ENCODE measurements around the gene ARHGAP10. TPM values are rescaled to one million over a fixed set of nuclear protein-coding genes. Genes with fewer than 3 reads are reported as not detected.

ARHGAP10 gene
- total RNA-seq, 1 experiment from 2014 or later: 11.7 TPM

DNA sequence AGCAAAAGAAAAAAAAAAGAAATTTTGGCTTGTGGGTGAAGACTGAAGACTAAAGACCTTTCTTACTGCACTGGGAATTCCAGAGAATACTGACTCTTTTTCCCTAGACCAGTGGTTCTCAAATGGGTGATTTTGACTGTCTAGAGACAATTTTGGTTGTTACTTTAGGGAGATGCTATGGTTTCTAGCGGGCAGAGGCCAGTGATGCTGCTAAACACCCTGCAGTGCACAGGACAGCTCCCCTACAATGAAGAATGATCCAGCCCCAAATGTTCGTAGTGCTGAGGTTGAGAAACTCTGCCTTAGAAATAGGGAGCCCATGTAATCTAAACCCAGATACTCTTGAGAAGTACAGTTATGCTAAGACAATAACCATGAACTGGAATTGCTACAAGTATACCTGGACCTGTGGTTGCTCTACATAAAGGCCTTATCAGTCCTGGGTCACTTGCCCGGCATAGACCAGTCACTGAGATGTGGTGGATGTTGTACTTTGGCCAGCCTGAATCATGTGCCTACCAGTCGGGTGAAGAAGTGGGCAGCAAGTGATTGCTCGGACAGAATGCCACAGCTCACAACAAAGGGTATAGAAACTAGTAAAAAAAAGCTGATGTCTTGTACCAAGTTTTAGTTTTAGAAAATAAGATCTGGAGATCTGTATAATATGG, 16.0 kb downstream of the ARHGAP10 start:
- in situ Hi-C loops (cut with HindIII; ENCODE audit: low pct_unique_long_range_greater_than_20kb, low sequenced_read_pairs) (no loop called here), intact Hi-C loops (cut with micrococcal nuclease; ENCODE audit: unreplicated experiment) (no loop called here)
- TF ChIP-seq TCF7L2 (IDR thresholded peaks at IDR 0.05; ENCODE audit: low read depth, low read length) (no peak), POLR2AphosphoS5 (IDR thresholded peaks at IDR 0.05; ENCODE audit: low read depth, low read length) (no peak), SIN3A (IDR thresholded peaks at IDR 0.05; ENCODE audit: borderline replicate concordance, insufficient read depth, low read depth, low read length) (no peak)
- TF ChIP-seq, protein P1, sequence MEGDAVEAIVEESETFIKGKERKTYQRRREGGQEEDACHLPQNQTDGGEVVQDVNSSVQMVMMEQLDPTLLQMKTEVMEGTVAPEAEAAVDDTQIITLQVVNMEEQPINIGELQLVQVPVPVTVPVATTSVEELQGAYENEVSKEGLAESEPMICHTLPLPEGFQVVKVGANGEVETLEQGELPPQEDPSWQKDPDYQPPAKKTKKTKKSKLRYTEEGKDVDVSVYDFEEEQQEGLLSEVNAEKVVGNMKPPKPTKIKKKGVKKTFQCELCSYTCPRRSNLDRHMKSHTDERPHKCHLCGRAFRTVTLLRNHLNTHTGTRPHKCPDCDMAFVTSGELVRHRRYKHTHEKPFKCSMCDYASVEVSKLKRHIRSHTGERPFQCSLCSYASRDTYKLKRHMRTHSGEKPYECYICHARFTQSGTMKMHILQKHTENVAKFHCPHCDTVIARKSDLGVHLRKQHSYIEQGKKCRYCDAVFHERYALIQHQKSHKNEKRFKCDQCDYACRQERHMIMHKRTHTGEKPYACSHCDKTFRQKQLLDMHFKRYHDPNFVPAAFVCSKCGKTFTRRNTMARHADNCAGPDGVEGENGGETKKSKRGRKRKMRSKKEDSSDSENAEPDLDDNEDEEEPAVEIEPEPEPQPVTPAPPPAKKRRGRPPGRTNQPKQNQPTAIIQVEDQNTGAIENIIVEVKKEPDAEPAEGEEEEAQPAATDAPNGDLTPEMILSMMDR (IDR thresholded peaks at IDR 0.05): no peak
- TF ChIP-seq, protein P2, sequence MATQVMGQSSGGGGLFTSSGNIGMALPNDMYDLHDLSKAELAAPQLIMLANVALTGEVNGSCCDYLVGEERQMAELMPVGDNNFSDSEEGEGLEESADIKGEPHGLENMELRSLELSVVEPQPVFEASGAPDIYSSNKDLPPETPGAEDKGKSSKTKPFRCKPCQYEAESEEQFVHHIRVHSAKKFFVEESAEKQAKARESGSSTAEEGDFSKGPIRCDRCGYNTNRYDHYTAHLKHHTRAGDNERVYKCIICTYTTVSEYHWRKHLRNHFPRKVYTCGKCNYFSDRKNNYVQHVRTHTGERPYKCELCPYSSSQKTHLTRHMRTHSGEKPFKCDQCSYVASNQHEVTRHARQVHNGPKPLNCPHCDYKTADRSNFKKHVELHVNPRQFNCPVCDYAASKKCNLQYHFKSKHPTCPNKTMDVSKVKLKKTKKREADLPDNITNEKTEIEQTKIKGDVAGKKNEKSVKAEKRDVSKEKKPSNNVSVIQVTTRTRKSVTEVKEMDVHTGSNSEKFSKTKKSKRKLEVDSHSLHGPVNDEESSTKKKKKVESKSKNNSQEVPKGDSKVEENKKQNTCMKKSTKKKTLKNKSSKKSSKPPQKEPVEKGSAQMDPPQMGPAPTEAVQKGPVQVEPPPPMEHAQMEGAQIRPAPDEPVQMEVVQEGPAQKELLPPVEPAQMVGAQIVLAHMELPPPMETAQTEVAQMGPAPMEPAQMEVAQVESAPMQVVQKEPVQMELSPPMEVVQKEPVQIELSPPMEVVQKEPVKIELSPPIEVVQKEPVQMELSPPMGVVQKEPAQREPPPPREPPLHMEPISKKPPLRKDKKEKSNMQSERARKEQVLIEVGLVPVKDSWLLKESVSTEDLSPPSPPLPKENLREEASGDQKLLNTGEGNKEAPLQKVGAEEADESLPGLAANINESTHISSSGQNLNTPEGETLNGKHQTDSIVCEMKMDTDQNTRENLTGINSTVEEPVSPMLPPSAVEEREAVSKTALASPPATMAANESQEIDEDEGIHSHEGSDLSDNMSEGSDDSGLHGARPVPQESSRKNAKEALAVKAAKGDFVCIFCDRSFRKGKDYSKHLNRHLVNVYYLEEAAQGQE (IDR thresholded peaks at IDR 0.05; ENCODE audit: insufficient read depth in 1 of 2, low read depth in 2 of 2, low read length in 1 of 2): no peak
- Histone ChIP-seq H3K27ac (ENCODE audit: low read length) (no peak overlapping the region), H3K4me3 (ENCODE audit: low read depth in 2 of 2, low read length in 2 of 2) (no peak overlapping the region), H3K36me3 (ENCODE audit: control insufficient read depth, insufficient read depth, low read length) (no peaks in the 10 kb centered on the region), H3K4me1 (ENCODE audit: control insufficient read depth, insufficient read depth, low read length) (no peaks in the 10 kb centered on the region), H3K27me3 (ENCODE audit: control insufficient read depth, insufficient read depth, low read length) (no peaks in the 10 kb centered on the region), H3K9me3 (ENCODE audit: control insufficient read depth, insufficient read depth, low read depth, low read length) (no peaks in the 10 kb centered on the region)
- no TSS peak for BruUV-seq (replicated peaks)
- CTCF ChIA-PET: no interaction called here
- ATAC-seq: no peak
- POLR2A ChIA-PET: no interaction called here
- DNase-seq (ENCODE audit: low read depth, low spot score): no peak

DNA sequence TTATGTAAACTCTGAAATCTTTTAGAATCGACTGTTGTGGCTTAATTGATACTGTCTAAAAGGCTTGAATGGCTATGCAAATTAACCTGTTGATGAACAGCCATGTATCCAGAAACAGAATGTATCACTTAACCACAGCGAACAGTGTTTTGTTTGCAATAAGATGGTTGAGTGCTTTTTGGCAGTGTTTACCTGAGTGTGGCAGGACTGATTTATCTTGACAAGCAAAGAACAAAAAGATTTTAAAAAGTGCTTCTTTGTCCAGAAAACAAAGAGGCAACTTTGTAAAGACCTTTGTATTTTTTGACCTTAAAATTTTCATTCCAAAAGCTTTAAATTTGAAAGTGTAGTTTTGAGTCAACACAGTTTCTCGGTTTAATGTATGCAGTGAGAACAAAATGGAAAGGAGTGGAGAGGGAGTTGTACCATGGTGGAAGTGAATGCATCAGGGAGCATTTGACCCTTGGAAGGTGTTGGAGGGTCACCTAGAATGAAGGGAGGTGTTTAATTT, 18.0 kb downstream of the ARHGAP10 start:
- Histone ChIP-seq H3K9me3 (ENCODE audit: control insufficient read depth, insufficient read depth, low read depth, low read length) (no peaks in the 10 kb centered on the region), H3K27me3 (ENCODE audit: control insufficient read depth, insufficient read depth, low read length) (no peaks in the 10 kb centered on the region), H3K4me3 (ENCODE audit: low read depth in 2 of 2, low read length in 2 of 2) (no peak overlapping the region), H3K36me3 (ENCODE audit: control insufficient read depth, insufficient read depth, low read length) (no peaks in the 10 kb centered on the region), H3K4me1 (ENCODE audit: control insufficient read depth, insufficient read depth, low read length) (peaks cover 7% of the 10 kb centered on the region), H3K27ac (ENCODE audit: low read length) (no peak overlapping the region)
- intact Hi-C loops (cut with micrococcal nuclease; ENCODE audit: unreplicated experiment): no loop called here
- in situ Hi-C loops (cut with HindIII; ENCODE audit: low pct_unique_long_range_greater_than_20kb, low sequenced_read_pairs): no loop called here
- no TSS peak for BruUV-seq (replicated peaks)
- CTCF ChIA-PET: no interaction called here
- DNase-seq (ENCODE audit: low read depth, low spot score) (no peak), ATAC-seq (no peak)
- POLR2A ChIA-PET: no interaction called here
- TF ChIP-seq, protein P2 (IDR thresholded peaks at IDR 0.05; ENCODE audit: insufficient read depth in 1 of 2, low read depth in 2 of 2, low read length in 1 of 2): no peak

All from Panc1 (cell line).